Left colon (tissue), 2 donors: ENCODE measurements around the gene REEP1. TPM values are rescaled to one million over a fixed set of nuclear protein-coding genes. Genes with fewer than 3 reads are reported as not detected.
A peak's percentile ranks its signal among the peaks of the same experiment; 100 is the strongest.

Experiments
- ATAC-seq: fragments of 200-7000 bp; cut with Tn5 transposase; one replicate; pipeline ENCODE4 v1.9.1; 2020; ENCODE audit warnings: mild to moderate bottlenecking, moderate library complexity
- DNase-seq, 2 donors: peaks; one replicate each; pipeline ENCODE4 v3.0.0-alpha.2; 2020
- intact Hi-C, 2 donors: fragments of 100-400 bp; cut with DNase I in 1 of 2; cut with micrococcal nuclease in 1 of 2; formaldehyde crosslinking; loops; one replicate each; pipeline versions ENCODE4 v1.11.2 to v1.14.0; 2022; cut with DNase I, micrococcal nuclease
- long read RNA-seq: library from polyadenylated mRNA; unstranded; transcript quantifications from one replicate; pipeline ENCODE4 v2.0.0, GENCODE V29; 2021
- total RNA-seq, 2 donors: library from RNA; stranded (reverse); fragmentation: NEBNext Ultra II Directional; extraction: Animal tissue kit (Norgen Biotek cat#: 25700); gene quantifications; one replicate each; pipeline ENCODE4 v1.2.1, GENCODE V29; 2021
- donor health status: DM: no; HTN: no; CAD: no.
- donor health status: DM: yes; HTN: yes; CAD: no.

REEP1 gene, protein sequence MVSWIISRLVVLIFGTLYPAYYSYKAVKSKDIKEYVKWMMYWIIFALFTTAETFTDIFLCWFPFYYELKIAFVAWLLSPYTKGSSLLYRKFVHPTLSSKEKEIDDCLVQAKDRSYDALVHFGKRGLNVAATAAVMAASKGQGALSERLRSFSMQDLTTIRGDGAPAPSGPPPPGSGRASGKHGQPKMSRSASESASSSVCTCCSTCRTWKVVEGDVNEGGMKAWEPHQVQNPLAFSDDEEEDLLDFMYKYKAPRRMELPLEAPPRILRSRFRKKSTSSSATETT
- 1 to 10 TPM; 4.2 to 7.1 TPM for total RNA-seq
- long read RNA-seq, partial matches to known transcripts = 1 of 4 reads
- long read RNA-seq, other reads (novel, unspliced or antisense) = 2 of 4 reads

DNA sequence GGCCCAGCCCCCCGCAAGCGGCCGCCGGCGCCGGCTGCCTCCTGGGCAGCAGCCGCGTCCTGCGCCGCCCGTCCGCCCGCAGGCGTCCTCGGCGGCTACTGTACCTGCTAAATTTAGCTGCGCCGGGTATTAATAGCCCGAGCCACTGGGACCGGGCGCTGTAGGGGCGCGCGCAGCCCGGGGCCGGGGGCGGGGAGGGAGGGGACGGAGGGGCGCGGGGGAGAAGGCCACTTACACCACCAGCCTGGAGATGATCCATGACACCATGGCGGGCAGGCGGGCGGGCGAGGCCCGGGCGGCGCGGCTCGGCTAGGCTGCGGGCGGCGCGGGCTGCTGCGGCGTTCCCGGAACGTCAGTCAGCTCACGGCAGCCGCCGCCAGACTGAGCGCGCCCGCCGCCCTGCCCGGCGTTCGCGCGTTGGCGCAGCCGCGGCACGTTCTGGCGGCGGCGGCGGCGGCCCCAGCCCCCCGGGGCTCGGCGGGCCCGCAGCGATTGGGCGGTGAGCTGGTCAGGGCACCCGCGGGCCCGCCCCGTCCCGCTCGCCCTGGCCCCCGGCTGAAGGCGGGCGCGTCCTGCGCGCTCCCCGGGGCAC lies at the start of gene REEP1:
TSS of gene REEP1 (minus strand) at position 383 of the 592 bp plus-strand sequence. CDS start at position 267, 116 bp downstream.
- peak in 1 of 2 donors; percentile 32 for DNase-seq
- intact Hi-C loops = no loop called here
- ATAC-seq = peak; percentile 75

DNA sequence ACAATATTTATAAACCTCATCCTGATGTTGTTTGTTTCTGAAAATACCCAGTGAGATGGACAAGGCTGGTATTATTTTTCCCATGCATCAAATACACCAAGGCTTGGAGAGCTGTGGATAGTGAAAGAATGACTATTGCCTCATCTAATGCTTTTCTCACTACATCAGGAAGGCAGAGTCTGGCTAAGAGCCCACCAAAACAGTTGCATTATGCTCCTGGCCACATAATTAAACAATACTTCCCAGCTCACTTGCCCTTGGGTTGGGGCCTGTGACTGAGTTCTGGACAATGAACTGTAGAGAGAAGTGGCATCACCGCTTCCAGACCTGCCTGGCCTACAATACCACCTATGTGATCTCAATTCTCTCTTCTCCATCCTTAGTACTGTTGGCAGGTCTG lies 46.4 kb upstream of the REEP1 start:
- DNase-seq (no peak), ATAC-seq (no peak)
- intact Hi-C loops = no loop called here

DNA sequence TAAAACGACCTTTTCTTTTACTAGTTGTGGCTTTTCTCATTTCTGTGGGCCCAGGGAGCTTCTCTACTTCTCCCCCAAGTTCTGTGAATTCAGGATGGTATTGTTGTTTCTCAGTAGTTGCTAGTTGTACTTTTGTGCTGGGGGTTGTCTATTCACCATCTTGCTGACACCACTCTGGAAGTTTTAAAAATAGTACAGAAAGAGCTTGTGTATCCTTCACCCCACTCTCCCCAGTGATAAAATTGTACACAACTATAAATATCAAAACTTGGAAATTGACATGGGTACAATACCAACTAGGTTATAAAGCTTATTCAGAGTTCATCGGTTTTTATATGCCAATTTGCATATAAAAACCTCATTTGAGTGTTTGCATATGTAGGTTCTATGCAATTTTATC lies 45.3 kb upstream of the REEP1 start:
- no peak for DNase-seq
- no peak for ATAC-seq
- intact Hi-C loops = no loop called here

DNA sequence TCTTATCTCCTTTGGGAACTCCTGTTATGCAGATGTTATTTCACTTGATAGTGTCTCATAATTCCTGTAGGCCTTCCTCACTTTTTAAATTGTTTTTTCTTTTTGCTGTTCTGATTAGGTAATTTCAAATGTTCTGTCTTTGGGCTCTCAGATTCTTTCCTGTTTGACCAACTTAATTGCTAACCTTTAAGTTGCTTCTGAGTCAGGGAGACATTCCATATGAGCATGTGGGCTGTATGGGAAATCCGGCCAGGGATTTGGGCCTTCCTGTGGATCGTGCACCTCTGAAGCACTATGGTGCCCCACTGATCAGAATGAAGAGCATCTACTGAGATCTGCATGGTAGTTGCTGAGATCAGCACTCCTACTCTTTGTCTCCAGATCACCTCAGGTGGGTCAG lies 44.7 kb upstream of the REEP1 start:
- ATAC-seq (no peak), DNase-seq (no peak)
- intact Hi-C loops = no loop called here

DNA sequence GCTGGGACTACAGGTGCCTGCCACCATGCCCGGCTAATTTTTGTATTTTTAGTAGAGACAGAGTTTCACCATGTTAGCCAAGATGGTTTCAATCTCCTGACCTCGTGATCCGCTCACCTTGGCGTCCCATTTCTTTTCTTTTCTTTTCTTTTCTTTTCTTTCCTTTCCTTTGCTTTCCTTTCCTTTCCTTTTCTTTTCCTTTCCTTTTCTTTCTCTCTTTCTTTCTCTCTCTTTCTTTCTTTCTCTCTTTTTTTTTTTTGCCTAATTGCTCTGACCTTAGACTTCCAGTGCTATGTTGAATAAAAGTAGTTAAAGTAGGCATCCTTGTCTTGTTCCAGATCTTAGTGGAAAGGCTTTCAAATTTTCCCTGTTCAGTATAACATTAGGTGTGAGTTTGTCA lies 41.0 kb upstream of the REEP1 start:
- DNase-seq (no peak), ATAC-seq (no peak)
- intact Hi-C loops = no loop called here

DNA sequence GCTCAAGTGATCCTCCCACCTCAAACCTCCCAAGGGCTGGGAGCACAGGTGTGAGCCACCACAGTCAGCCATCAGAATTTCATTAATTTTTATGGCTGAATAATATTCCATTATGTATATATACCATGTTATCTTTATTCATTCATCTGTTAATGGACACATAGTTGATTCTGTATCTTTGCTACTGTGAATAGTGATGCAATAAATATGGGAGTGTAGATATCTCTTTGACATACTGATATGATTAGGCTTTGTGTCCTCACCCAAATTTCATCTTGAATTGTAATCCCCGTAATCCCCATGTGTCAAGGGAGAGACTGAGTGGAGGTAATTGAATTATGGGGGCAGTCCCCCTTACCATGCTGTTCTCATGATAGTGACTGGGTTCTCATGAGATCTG lies 38.2 kb upstream of the REEP1 start:
- intact Hi-C loops = no loop called here
- ATAC-seq (no peak), DNase-seq (no peak)

DNA sequence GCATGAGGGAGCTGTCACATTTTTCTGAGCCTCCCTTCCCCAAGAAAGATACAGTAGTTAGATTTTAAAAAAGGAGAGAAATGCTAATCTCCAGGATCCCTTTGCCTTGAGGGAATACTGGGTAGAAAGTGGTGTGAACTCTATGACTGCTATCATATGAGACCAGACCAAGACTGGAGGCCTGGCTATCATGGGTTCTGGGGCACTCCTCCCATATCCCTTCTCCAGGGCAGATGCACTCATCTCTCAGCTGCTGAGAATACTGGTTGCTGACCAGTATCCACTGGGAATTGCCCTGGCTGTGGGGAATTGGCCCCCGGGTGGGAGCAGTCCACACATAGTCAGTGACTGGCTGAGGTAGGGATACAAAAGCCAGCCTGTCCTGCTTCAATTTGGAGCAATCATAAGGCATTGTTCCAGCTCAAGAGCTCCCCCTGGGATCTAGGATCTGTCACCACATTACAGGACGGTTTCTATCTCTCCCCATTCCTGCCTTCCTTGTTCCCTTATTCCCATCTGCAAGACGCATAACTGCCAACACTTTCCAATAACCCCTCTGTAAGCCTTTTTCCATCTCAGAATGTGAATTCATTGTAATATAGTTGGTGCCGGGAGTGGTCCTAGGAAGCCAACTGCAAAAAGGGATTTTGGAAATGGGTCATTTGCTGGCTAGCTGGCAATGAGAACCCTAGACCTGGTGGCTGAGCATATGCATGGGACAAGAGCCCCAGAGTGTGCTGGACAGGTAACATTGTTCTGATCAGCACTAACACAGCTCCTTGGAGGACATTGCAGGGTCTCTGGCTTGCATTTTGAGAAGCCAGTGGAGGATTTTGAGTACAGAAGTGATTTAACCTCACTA lies 35.4 kb upstream of the REEP1 start:
- peak in 1 of 2 donors; percentile 47 for DNase-seq
- intact Hi-C loops = no loop called here
- peak; percentile 69 for ATAC-seq

DNA sequence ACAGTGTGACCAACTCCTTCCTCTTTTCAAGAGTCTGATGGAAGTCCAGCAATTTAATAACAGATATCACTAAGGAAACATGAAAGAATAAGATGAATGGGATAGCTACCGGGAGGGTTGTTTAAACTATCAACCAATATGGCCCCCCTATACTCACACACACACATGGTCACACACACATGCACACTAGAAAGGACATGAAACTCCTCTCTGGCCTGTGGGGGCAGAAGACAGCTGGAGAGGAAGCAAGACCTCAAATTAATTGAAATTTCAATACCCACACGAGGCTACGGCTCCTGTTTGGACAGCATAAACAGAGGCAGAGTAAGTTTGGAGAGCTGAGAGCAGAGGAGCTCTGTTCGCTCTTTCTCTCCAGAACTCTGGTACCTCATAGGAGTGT lies 34.7 kb upstream of the REEP1 start:
- no peak for DNase-seq
- intact Hi-C loops = no loop called here
- ATAC-seq = no peak

DNA sequence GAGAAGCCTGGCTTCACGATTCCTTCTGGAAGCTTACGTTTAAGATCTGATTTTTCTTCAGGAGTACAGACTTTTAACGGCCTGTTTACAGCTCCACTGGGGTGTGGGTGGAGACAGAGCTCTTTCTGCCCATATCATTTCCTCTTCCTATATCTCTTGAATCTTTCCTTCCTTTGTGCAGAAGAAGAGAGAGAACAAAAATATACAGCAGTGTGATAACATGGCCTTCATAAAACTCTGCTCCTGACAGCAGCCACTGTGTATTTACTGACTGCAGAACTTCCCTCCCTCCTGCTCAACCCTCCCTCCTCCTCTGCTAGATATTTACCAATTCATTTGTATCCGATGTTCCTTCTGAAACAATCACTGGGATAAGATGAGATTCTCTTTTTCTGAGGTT lies 34.1 kb upstream of the REEP1 start:
- intact Hi-C loops = no loop called here
- ATAC-seq (peak; percentile 72), DNase-seq (no peak)

DNA sequence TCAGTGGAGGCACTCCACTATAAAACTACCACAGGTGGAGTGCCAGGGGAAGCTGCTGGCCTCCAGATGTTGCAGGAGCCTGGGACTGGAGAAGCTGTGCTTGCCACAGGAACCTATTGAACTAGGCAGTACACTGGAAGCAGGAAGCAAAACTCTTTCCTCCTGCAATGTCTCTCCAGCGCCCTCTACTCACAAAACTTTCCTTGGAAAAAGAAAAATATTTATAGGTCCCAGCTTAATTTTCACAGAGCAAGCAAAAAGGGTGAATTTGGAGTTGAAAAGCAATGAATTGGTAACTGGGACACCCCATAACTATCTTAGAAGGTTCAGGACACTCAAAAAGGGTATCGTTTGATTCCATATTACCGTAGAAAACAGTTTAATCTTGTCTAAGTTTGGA lies 33.2 kb upstream of the REEP1 start:
- DNase-seq = no peak
- ATAC-seq = no peak
- intact Hi-C loops = no loop called here

DNA sequence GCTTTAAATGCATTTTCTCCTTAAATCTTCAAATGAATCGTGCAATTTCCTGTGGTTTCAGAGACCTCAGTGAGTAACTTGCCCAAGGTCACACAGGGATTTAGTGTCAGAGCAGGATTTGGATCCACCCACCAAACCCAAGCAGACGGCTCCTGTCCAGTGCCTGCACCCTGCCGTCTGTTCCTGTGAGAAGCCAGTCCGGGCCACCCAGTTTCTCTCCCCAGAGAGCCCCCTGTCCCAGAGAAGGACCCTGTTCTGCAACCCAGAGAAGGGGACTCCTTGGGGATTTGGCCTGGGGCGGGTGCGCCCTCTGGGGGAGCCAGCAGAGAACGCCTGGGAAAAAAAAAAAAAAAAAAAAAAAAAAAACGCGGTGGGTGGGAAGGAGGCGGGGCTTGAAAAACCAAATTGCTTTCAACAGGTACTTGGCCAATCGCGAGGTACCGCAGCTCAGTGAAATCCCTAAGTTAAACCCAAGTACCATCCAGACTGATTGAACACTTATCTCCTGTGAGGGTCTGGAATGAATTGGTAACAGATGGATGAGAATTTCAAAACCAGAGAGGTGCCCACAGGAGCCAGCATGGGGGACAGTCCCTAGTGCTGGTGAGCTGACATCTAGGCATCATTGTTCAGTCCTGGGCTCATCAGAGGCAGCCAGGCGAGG lies 30.9 kb upstream of the REEP1 start:
- ATAC-seq = peak; percentile 51
- intact Hi-C loops = loop anchor here in 1 of 2 donors (5.0 kb wide), 1 partner anchor 146 kb away; no protein-coding TSS in a partner anchor
- peak in 1 of 2 donors; percentile 62 for DNase-seq

DNA sequence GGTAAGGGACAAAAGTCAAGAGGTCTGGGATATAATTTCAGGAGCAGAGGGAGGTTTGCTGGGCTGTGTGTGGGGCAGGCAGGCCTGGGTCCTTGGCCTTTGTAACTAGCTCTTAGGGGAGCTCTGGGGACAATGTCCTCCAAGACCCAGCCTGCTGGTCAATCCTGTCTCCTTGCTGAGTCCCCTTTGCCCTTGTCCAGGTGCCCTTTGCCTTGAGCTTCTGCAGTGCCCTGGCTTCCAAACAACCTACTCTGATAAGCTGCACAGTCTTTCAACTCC lies 30.0 kb upstream of the REEP1 start:
- DNase-seq (no peak), ATAC-seq (no peak)
- intact Hi-C loops = loop anchor here in 1 of 2 donors (5.0 kb wide), 1 partner anchor 145 kb away; no protein-coding TSS in a partner anchor

DNA sequence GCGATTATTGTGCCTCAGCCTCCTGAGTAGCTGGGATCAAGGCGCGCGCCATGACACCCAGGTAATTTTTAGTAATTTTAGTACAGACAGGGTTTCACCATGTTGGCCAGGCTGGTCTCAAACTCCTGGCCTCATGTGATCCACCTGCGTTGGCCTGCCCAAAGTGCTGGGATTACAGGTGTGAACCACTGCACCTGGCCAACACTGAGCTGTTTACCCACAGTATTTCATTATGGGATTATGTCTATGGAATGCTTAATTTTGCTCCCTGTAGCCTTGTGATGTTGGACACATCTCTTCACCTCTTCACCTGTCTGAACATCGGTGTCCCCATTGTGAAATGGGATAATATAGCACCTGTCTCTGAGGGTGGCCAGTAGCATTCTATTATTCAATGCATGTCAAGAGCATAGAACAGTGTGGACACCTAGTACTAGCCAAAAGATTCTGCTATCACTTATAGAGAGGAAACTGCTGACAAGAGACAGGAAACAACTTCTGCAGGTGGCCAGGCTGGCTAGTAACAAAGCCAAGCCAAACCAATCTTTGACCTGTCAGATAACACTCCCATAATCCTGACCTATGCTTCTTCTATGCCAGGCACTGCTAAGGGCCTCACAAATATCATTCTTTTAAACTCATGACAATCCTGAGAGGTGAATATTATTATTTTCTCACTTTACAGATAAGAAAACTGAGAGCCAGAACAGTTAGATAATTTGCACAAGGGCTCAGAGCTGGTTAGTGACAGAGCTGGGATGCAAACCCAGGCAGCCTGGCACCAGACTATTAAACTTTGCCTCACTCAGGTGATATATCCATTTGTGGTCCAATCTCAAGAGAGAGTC lies 29.4 kb upstream of the REEP1 start:
- no peak for DNase-seq
- intact Hi-C loops = loop anchor here in 1 of 2 donors (5.0 kb wide), 1 partner anchor 145 kb away; no protein-coding TSS in a partner anchor
- peak; percentile 69 for ATAC-seq

DNA sequence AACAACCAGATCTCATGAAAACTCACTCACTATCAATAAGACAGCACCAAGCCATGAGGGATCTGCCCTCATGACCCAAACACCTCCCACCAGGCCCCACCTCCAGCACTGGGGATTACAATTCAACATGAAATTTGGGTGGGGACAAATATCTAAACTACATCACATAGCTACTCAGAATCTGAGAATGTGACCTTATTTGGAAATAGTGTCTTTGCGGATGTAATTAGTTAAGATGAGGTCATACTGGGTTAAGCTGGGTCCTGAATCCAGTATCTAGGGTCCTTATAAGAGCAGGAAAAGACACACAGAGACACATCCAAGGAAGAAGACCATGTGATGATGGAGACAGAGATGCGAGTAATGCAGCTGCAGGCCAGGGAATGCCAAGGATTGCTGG lies 27.5 kb upstream of the REEP1 start:
- no peak for DNase-seq
- ATAC-seq = no peak
- intact Hi-C loops = loop anchor here in 1 of 2 donors (5.0 kb wide), 1 partner anchor 143 kb away; no protein-coding TSS in a partner anchor

DNA sequence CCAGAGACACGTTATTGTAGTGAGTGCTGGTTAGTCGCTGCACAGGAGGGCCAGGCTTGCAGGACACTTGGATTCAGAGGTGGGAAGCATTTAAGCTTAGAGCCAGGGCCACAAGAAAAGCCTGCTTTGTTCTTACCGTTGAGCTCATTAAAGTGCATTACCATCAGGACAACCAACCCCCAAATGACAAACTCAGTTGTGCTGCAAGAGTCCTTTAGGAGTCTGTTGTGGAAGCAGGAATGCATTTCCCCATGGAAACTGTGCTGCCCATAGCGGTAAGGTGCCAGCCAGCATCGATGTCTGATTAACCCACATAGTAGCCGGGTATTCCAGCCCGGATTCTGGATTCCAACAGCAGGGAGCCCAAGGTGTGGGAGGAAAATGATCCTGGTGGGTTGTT lies 23.4 kb upstream of the REEP1 start:
- DNase-seq (no peak), ATAC-seq (peak; percentile 37)
- intact Hi-C loops = no loop called here

DNA sequence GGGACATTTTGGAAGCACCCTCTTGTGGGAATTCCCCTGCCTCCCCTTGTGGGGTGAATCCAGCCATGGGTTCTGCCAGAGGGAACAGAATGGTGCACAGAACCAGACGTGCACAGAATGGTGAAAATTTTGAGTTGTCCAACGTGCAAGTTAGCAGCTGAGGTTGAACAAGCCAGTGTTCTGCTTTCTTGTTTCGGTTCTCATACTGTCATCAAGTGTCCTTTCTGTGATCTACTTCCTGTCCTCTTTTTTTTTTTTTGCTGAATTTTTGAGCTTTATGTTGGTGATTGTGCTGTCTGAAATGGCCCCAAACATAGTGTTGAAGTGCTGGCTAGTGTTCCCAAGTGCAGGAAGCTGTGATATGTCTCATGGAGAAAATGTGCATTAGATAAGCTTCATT lies 21.5 kb upstream of the REEP1 start:
- intact Hi-C loops = no loop called here
- ATAC-seq = no peak
- no peak for DNase-seq

DNA sequence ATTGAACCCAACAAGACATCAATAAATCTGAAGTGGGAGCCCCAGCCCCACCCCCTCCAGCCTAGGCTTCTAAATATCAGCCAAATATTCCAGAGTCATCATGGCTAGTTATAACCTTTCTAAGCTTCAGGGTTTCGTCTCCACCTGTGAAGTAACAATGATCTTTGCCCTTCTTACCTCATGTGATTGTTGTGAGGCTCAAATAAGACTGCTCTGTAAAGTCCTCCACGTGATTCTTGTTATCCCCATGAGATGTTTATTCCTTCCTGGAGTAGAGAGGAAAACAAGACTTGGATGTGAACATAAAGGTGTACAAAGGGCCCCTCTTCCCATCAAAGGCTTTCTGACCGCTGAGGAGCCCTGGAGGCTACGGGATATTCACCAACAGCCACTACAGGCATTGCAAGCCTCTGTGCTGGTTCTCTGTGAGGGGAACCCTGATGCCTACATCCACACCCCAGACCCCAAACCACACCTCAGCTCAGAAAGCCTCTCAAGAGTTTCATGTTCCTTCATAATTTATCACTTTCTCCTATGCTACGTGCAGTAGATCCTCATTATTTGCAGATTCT lies 20.1 kb upstream of the REEP1 start:
- DNase-seq = no peak
- ATAC-seq = peak; percentile 97
- intact Hi-C loops = no loop called here

DNA sequence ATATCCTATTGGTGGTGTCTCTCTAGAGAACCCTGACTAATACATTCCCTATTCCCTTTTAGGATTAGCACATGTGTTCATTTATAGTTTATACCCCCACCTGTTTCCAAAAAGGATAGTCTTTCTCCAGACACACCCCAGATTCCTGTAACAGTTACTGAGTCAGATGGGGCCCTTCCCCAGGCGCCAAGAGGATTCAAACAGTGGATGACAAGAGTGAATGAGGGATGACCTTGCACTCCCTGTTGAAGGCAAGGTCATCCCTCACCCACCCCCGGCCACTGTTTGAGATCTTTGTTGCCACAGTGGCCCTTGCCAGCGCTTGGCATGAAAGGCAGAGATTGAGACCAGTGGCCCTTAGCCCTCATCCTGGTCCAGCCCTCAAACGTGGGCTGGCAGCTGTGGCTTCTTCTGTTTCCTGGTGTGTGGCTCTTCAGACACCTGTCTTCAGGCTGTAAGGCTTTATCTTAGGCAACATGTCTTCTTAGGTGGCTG lies 15.3 kb upstream of the REEP1 start:
- intact Hi-C loops = no loop called here
- ATAC-seq = no peak
- DNase-seq = no peak
